ENCODE results near the gene IL1RAPL2. TPM values are rescaled to one million over a fixed set of nuclear protein-coding genes. Genes with fewer than 3 reads are reported as not detected.
"Not testable (repeated sequence)": the region's sequence is repeated elsewhere in the genome, so short reads cannot be mapped to it uniquely, and the experiment has no call there.

The IL1RAPL2 gene
- total RNA-seq, 4 donors from 2014 or later = not detected

- no peaks in the 10 kb centered on the region for H3K9me3 ChIP-seq
- H3K4me1 ChIP-seq = no peaks in the 10 kb centered on the region
- no peaks in the 10 kb centered on the region for H3K27me3 ChIP-seq
- H3K4me3 ChIP-seq (replicated peaks in 1 of 3) = no peak overlapping the region
- intact Hi-C loops (cut with DNase I) = no loop called here
- no peak for DNase-seq
- WGBS, 2 donors = 58 to 69% methylated on average over 1 of the region's 1 CpG
- H3K36me3 ChIP-seq = no peaks in the 10 kb centered on the region
- no peak for TF ChIP-seq POLR2A (IDR thresholded peaks at IDR 0.05)
- no peak for TF ChIP-seq CTCF (IDR thresholded peaks at IDR 0.05)
- H3K27ac ChIP-seq = no peak overlapping the region
Observed at GRCh38 chrX:105781804-105782203, 1215.8 kb downstream of the IL1RAPL2 start.

- H3K27me3 ChIP-seq; H3K4me1 ChIP-seq; H3K4me3 ChIP-seq (replicated peaks in 1 of 3); intact Hi-C loops (cut with DNase I); H3K36me3 ChIP-seq; DNase-seq; H3K9me3 ChIP-seq; H3K27ac ChIP-seq: not testable (repeated sequence)
- WGBS, 2 donors = 95% methylated on average over 17 to 21 of the region's 26 CpGs
Observed at GRCh38 chrX:105796877-105797276, 1230.9 kb downstream of the IL1RAPL2 start.

GRCh38 chrX:105803891-105804290 lies 1237.9 kb downstream of the IL1RAPL2 start:
- H3K27me3 ChIP-seq = no peaks in the 10 kb centered on the region
- intact Hi-C loops (cut with DNase I) = no loop called here
- TF ChIP-seq POLR2A (IDR thresholded peaks at IDR 0.05) (no peak), CTCF (IDR thresholded peaks at IDR 0.05) (no peak)
- no peaks in the 10 kb centered on the region for H3K36me3 ChIP-seq
- H3K4me1 ChIP-seq = no peaks in the 10 kb centered on the region
- no peak overlapping the region for H3K4me3 ChIP-seq (replicated peaks in 1 of 3)
- DNase-seq = no peak
- WGBS, 2 donors = 80 to 89% methylated on average over 2 of the region's 2 CpGs
- H3K27ac ChIP-seq = no peak overlapping the region
- no peaks in the 10 kb centered on the region for H3K9me3 ChIP-seq

DNA sequence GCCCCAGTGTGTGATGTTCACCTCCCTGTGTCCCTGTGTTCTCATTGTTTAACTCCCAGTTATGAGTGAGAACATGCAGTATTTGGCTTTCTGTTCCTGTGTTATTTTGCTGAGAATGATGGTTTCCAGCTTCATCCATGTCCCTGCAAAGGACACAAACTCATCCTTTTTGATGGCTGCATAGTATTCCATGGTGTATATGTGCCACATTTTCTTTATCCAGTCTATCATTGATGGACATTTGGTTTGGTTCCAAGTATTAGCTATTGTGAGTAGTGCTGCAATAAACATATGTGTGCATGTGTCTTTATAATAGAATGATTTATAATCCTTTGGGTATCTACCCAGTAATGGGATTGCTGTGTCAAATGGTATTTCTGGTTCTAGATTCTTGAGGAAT lies 1239.7 kb downstream of the IL1RAPL2 start:
- DNase-seq; H3K9me3 ChIP-seq; intact Hi-C loops (cut with DNase I); H3K4me1 ChIP-seq; H3K27me3 ChIP-seq; H3K36me3 ChIP-seq; H3K4me3 ChIP-seq (replicated peaks in 1 of 3); H3K27ac ChIP-seq: not testable (repeated sequence)

GRCh38 chrX:105816517-105816916 lies 1250.5 kb downstream of the IL1RAPL2 start:
- no peak for DNase-seq
- Histone ChIP-seq H3K36me3 (no peaks in the 10 kb centered on the region), H3K4me1 (no peaks in the 10 kb centered on the region), H3K27me3 (peaks cover 9% of the 10 kb centered on the region), H3K9me3 (no peaks in the 10 kb centered on the region), H3K27ac (no peak overlapping the region), H3K4me3 (replicated peaks in 1 of 3) (no peak overlapping the region)
- TF ChIP-seq POLR2A (IDR thresholded peaks at IDR 0.05) = no peak
- TF ChIP-seq CTCF (IDR thresholded peaks at IDR 0.05) = no peak
- 74 to 87% methylated on average over 2 of the region's 2 CpGs for WGBS, 2 donors
- intact Hi-C loops (cut with DNase I) = no loop called here

Small RNAs within 50 kb of the gene (small RNA-seq; reads per million reads assigned to genes)
- not detected for gene RNU6-207P

Measured in thyroid gland (tissue), 4 donors.